ENCODE measurements around the gene RELN.
A peak's percentile ranks its signal among the peaks of the same experiment; 100 is the strongest.
"Not testable (repeated sequence)": the region's sequence is repeated elsewhere in the genome, so short reads cannot be mapped to it uniquely, and the experiment has no call there.

The RELN gene

DNA sequence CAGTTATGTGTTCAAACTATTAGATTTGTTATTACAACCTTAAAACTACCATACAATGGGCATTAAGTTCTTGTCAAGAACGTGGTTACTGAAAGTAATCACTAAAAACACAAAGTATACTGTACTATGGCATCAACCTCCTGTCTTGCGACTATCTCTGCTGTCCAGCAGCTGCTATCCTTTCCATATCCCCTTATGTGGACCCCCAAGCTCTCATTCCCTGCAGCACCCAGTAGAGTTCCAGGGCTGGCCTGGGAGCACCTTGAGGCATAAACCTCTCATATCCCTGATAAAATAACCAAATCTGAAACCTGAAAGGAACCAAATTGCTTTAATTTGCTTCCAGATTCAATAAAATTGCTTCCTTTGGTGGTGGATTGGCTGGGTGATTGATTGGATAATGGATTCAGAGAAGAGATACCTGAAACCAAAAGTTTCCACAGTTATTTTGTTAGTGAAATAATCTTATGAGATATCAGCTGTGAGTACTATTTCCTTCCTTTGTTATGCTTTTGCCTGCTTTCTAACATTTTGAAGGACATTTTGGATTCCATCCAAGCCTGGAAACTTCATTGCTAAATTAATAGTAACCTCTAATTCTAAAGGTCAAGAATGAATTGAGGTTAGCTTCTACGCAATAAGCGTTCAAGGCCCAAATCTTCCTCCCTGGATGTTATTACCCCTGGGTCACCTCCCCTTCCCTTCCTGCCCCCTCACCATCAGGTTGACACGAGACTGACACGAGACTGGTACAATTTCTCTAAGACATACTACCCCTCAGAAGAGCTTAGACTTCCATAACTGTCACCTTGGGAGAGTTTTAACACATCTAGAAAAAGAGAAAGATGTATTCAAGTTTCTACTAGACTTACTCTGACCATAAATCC, 48.8 kb downstream of the RELN start:
- no peak for DNase-seq (ENCODE audit: low spot score)

GRCh38 chr7:103937680-103938079, 51.8 kb downstream of the RELN start:
- DNase-seq (ENCODE audit: low spot score) = peak; percentile 71

DNA sequence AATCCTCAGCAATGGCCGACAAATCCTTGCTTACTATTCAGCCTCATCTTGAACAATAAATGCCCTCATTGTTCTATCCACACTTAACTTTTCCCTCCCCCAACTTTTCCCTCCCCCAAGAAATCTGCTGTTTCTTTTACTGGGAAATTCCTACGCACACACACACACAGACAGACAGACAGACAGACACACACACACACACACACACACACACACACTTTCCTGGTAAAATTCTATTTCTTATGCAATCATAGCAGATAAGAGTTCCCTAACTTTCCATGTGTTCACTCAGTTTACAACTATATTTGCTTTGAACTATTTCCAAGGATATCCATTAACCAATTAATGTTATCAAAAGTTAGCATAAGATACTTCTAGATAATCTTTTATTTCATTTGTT, 52.9 kb downstream of the RELN start:
- DNase-seq (ENCODE audit: low spot score) = no peak

- no peak for DNase-seq (ENCODE audit: low spot score)
Measured at GRCh38 chr7:103934508-103934907, 55.0 kb downstream of the RELN start.

DNA sequence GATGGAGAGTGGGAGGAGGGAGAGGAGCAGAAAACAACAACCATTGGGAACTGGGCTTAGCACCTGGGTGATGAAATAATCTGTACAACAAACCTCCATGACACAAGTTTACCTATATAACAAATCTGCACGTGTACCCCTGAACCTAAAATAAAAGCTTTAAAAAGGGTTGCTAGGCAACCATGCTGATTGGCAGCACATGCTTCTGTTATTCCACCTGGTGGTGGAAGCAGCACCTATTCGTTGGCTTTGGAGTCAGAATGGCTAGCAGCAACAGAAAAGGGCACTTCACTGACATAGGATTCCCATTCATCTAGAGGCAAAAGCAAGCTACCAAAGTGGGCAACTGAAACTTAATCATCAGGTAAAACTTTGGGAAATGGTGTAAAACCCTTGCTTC, 57.1 kb downstream of the RELN start:
- DNase-seq (ENCODE audit: low spot score) = no peak

DNA sequence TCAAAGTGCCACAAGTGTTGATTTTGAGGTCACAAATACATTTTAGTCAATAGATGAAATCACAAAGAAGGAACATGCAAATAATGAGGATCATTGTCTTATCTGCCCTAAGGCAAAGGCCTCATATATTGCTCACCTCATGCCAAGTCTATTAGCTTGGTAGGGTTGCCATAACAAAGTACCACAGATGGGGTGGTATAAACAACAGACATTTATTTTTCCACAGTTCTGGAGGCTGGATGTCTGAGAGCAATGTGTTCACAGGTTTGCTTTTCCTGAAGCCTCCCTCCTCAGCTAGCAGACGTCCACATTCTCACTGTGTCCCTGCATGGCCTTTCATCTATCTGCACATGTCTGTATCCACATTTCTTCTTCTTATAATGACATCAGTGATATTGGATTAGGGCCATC, 59.6 kb downstream of the RELN start:
- DNase-seq (ENCODE audit: low spot score) = peak; percentile 55

- peak; percentile 70 for DNase-seq (ENCODE audit: low spot score)
Measured at GRCh38 chr7:103928581-103928980, 60.9 kb downstream of the RELN start.

GRCh38 chr7:103924184-103924583, 65.3 kb downstream of the RELN start:
- no peak for DNase-seq (ENCODE audit: low spot score)

DNA sequence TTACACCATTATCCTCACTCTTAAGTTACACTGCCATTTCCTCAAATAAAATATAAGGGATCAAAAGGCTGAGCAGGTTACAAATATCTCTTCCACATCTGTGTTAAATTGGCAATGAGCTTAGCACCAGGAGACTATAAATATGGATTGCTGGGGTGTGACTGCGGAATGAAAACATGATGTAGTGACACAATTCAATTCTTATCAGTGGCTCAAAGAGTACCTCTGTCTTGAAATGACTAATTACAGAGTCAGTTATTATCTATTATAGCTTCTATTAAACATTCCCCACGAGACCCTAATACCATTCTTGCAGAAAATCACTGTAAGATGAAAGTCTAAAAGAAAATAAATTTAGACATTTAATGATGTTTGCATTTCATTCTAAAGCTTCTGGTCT, 67.1 kb downstream of the RELN start:
- no peak for DNase-seq (ENCODE audit: low spot score)

DNA sequence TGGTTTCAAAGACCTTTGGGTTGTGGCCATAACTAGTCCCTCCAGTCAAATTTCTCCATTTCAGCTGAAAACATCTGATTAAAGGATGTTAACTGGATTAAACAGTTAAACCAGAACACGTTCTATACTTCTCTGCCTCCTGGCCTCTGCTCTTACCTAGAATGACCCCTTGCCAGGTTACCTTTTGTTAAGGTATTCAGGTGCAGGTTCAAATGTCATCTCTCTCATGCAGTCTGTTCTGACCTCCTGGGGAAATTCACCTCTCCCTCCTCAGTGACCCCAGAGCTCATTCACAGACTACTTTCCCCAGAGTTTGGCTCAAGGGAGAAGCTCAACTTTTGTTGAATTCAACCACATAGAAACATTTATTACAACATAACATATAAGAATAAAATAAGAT, 67.8 kb downstream of the RELN start:
- DNase-seq (ENCODE audit: low spot score) = no peak

GRCh38 chr7:103919272-103919868, 70.1 kb downstream of the RELN start:
- no peak for DNase-seq (ENCODE audit: low spot score)

DNA sequence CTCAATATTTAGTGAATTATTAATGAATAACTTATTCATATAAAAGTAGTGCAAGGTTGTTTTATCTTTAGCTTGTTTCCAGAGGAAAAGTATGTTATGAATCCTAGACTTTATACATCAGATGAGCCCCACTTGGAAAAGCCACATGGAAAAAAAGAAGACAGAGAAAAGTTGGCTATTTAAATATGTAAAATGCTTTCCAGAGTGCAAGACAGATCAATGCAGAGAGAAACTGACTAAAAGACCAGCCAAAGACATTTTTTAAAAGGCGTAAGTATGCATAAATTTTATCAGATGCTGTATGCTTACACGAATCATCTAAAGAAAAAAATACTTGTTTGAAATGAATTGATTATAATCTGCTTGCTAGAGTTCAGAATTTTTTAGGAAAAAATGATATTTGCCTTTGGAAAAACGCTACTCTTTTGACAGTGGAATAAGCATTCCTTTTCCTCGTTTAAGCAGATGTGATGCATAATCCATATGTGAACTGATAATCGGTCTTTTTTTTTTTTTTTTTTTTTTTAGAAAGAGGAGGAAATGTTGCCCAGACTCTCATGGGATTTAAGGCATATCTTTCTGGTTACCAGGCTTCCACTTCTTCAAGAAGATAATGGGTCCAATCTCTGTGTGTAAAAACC, 70.7 kb downstream of the RELN start:
- no peak for DNase-seq (ENCODE audit: low spot score)

GRCh38 chr7:103915680-103916357, 73.6 kb downstream of the RELN start:
- DNase-seq (ENCODE audit: low spot score) = no peak

GRCh38 chr7:103914147-103914899, 75.1 kb downstream of the RELN start:
- DNase-seq (ENCODE audit: low spot score) = no peak

DNA sequence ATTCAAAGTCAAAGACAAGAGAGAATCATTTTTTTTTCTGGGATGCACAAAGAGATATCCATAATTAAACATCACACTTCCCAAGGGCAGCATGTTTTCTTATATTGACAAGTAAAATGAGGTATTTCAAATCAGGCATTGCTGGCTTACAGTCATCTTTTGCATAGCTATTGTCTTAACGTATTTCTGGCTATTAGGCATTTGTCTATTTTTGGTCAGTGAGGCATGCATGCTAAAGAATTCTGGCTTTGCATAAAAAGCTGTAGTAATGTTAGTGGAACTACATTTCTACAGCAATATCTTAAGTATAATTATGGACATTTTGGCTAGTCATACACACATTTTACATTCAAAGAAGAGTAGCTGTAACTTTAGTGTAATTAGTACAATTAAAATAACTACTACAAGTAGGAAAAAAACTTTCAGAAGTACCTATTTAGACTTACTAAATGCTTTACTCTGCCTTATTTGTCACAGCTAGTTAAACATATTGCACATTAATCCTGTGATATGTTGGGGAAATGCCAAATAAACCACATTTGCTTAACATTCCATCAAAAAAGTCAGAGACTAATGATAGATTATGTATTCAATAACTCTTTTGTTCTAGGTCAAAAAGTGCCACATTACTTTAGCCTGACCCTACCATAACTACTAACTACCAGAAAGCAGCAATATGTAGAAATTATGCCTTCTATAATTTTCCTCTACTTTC, 76.4 kb downstream of the RELN start:
- DNase-seq (ENCODE audit: low spot score) = no peak

DNA sequence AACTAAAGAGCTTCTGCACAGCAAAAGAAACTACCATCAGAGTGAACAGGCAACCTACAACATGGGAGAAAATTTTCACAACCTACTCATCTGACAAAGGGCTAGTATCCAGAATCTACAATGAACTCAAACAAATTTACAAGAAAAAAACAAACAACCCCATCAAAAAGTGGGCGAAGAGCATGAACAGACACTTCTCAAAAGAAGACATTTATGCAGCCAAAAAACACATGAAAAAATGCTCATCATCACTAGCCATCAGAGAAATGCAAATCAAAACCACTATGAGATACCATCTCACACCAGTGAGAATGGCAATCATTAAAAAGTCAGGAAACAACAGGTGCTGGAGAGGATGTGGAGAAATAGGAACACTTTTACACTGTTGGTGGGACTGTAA, 78.4 kb downstream of the RELN start:
- DNase-seq (ENCODE audit: low spot score) = not testable (repeated sequence)

GRCh38 chr7:103905997-103906396, 83.5 kb downstream of the RELN start:
- DNase-seq (ENCODE audit: low spot score) = no peak

- DNase-seq (ENCODE audit: low spot score) = no peak
Measured at GRCh38 chr7:103902917-103903316, 86.5 kb downstream of the RELN start.

DNA sequence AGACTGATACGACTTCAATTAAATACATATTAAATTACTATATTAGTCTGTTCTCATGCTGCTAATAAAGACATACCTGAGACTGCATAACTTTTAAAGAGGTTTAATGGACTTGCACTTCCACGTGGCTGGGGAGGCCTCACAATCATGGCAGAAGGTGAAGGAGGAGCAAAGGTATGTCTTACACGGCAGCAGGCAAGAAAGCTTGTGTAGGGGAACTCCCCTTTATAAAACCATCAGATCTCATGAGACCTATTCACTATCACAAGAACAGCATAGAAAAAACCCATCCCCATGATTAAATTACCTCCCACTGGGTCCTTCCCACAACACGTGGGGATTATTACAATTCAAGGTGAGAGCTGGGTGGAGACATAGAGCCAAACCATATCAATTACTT, 92.6 kb downstream of the RELN start:
- not testable (repeated sequence) for DNase-seq (ENCODE audit: low spot score)

DNA sequence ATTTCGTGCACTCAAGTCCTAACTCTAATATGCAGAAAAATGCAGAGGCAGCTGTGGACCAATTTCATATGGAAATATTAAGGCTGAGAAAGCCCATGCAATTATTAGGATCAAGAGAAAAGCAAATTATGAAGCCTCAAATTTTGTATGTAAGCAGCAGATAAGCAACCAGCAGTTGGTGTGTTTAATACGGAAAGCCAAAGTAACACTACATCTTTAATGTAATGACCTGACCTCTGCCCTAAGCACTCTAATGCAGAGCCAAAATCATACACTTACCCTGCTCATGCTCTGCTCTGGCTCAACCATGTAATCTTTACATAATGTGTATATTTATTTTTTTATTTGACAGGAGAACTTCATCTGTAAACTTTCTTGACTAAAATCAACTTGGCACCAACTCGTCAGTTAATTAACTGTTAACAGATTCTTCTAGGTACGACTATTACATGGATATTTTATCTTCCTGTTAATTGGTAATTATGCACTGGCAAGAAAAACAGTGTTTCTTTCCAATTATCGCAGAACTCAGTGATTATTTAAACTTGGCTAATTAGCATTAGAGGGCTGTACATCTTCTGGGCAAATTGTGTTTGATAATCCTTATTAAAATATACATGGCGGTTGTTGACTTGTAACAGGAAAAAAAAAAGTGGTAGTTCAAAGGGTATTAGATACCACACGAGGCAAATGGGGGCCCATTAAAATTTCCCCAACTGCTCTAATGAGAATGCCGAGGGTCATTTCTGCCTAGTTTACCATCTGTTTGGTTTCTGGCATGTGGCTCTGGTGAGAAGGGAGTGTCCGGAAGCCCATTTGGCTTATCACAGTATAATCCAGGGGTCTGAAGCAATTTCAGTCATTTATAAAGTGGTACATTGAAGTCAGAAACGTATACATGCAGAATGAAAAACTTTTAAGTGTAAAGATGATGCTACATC, 94.5 kb downstream of the RELN start:
- DNase-seq (ENCODE audit: low spot score) = peak; percentile 46

All from cerebellar cortex (tissue), 1 donor.